Measurements from ENCODE around the gene RIMBP3B.
"Not testable (repeated sequence)": the region's sequence is repeated elsewhere in the genome, so short reads cannot be mapped to it uniquely, and the experiment has no call there.

Gene RIMBP3B

DNA sequence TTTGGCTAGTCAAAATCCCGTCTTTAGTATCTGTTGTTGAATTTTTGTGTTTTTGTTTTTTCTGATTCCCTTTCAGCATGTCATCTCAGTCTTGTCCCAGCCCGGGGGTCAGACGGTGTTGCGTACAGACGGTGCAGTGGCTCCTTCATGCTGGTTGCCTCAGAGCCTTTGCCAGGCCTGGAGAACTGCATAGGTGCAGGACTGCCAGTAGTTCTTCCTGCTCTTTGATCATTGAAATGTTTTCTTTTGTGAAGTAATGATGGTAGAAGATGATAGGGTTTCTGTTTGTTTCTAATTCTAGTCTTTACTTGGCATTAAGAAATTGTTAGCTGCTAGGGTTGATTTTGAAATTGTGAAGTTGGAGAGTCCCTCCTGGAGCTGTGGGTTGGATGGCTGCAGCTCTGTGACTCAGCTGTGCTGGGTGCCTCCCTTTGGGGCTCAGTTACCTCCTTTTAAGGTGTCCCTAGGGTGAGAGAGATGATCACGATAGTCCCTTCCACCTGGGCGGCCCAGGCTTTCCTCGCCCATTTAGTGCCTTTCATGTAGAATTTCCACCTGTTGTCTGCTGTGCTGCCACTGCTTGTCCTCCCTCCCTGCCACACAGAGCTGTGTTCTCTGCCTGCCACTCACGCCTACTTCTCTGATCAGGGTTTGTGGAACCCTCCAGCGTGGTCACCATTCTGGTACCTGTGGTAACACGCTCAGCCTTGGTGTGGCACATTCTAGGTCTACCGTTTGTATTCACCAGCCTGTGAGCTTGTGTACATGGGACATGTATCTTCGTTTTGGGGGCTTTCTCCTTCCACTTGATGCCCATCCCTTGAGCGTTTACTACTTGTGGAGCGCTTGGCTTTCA lies 51.1 kb downstream of the RIMBP3B start:
- not testable (repeated sequence) for DNase-seq; H3K27me3 Mint-ChIP-seq; H3K4me1 Mint-ChIP-seq (ENCODE audit: low read depth in 2 of 2); H3K4me3 Mint-ChIP-seq; H3K9me3 Mint-ChIP-seq; H3K36me3 Mint-ChIP-seq (ENCODE audit: insufficient read depth); ATAC-seq (replicated peaks); H3K27ac Mint-ChIP-seq

DNA sequence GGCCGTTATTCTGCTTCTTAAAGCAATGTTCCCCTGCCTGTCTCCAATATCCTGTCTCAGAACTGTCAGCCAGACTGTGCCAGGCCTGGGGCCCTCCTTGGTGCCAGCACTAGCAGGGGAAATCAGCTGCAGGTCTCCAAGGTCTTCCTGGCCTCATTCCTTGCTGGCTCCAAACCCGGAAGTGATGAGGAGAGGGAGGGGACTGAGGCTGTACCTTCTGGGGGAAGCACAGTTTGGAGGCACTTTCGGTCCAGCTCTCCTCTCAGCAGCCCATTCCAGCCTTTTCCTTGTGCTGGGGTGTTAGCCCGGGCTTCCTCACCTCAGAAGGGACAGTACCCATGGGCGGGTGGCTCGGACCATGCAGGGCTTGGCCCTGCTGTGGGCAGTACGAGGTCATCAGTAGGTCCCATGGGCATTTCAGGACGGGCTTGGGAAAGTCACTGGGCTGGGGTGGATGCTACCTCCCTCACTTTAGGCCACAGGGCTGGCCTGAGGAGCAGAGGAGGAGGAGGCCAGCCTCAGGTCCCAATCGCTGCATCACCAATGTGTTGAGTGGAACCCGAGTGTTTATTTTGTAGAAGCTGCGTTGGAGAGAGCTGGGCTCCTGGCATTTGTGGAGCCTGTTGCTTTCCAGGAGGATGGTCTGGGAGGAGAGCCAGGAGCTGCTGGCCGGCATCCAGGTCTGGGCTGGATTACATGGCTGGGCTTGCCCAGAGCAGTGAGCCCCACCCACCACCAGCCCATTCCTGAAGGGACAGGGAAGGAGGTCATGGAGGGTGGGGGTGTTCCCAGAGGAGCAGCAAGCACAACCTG lies 52.7 kb downstream of the RIMBP3B start:
- not testable (repeated sequence) for H3K36me3 Mint-ChIP-seq (ENCODE audit: insufficient read depth)

DNA sequence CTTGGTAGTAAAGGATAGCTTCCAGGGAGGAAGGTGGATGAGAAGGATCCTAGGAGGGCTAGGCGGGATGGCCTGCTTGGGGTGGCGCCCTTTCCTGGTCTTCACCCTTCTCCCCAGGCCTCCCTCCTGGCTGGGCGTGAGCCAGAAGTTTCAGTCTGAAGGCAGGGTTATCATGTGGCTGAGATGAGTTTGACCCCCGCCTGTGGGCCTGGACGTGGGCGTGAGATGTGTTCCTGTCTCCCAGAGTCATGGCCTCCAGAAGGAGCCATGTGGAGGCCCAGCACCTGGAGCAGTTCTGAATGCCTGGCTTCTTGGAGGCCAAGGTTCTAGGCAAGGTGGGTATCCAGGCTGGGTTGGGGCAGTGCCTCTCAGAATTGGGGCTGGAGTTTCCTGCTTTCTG lies 54.5 kb downstream of the RIMBP3B start:
- H3K9me3 Mint-ChIP-seq; DNase-seq; H3K4me3 Mint-ChIP-seq; H3K27ac Mint-ChIP-seq; H3K36me3 Mint-ChIP-seq (ENCODE audit: insufficient read depth); H3K4me1 Mint-ChIP-seq (ENCODE audit: low read depth in 2 of 2); ATAC-seq (replicated peaks); H3K27me3 Mint-ChIP-seq: not testable (repeated sequence)

More for the DNA sequence above, 52.7 kb downstream of the RIMBP3B start:
- not testable (repeated sequence) for H3K4me3 Mint-ChIP-seq; H3K9me3 Mint-ChIP-seq; H3K27ac Mint-ChIP-seq; H3K4me1 Mint-ChIP-seq (ENCODE audit: low read depth in 2 of 2); ATAC-seq (replicated peaks); H3K27me3 Mint-ChIP-seq; DNase-seq

All from effector memory CD8-positive, alpha-beta T cell (primary cell).